T-helper 17 cell (primary cell): ENCODE results near the gene ELMO3. TPM values are rescaled to one million over a fixed set of nuclear protein-coding genes. Genes with fewer than 3 reads are reported as not detected.

ENCODE experiments used
- ATAC-seq: fragments of 150-1000 bp; cut with Tn5 transposase; 2 replicates; pipeline ENCODE4 v1.10.0; 2021; ENCODE audit warnings: mild to moderate bottlenecking, moderate library complexity
- DNase-seq, 3 donors: peaks; one replicate each; pipeline versions ENCODE4 v3.0.0 to v3.0.0-alpha.2; 2020 to 2021
- H3K9me3 ChIP-seq: one replicate; pipeline ENCODE4 v1.7.0; 2013; ENCODE audit warnings: low read length, mild to moderate bottlenecking; ENCODE audit not compliant: control insufficient read depth, poor library complexity, severe bottlenecking
- H3K27ac Mint-ChIP-seq: one replicate; pipeline ENCODE4 v1.8.0; 2022; ENCODE audit warnings: mild to moderate bottlenecking, moderate library complexity, mixed read lengths
- H3K27me3 Mint-ChIP-seq: one replicate; pipeline ENCODE4 v1.8.0; 2022; ENCODE audit warnings: mixed read lengths
- H3K36me3 Mint-ChIP-seq: one replicate; pipeline ENCODE4 v1.8.0; 2022; ENCODE audit warnings: low read depth, mixed read lengths
- H3K4me1 Mint-ChIP-seq: one replicate; pipeline ENCODE4 v1.8.0; 2022; ENCODE audit warnings: mild to moderate bottlenecking, mixed read lengths
- H3K4me3 Mint-ChIP-seq: one replicate; pipeline ENCODE4 v1.8.0; 2022; ENCODE audit warnings: mild to moderate bottlenecking, moderate library complexity, mixed read lengths
- total RNA-seq, 4 donors: library from RNA in 2 of 4; stranded (reverse) in 2 of 4; gene quantifications; one replicate each; pipeline ENCODE4 v1.2.3 and lab custom pipeline; 2022 to 2026

ELMO3 gene
- total RNA-seq, 2 donors from 2014 or later: 2.4 TPM

DNA sequence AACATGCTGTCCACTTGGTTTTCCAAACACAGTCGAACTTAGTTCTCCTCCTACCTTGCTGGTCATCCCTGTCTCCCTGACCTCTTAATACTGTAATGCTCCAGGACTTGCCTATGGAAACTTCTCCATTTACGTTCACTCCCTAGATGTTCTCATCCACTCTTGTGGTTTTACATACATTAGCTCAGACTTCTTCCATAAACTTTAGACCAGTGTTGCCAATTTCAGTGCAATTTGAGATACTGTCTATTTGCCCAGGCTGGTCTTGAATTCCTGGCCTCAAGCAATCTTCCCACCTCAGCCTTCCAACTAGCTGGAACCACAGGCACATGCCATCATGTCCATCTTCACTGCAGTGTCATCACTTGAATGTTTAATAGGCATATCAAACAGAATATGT lies 16.6 kb upstream of the ELMO3 start:
- no peak for ATAC-seq
- Mint-ChIP-seq H3K4me3 (no peak overlapping the region), H3K36me3 (no peaks in the 10 kb centered on the region), H3K4me1 (peaks cover 20% of the 10 kb centered on the region), H3K27me3 (peaks cover 16% of the 10 kb centered on the region), H3K27ac (no peak overlapping the region)
- no peak for DNase-seq
- no peaks in the 10 kb centered on the region for H3K9me3 ChIP-seq

DNA sequence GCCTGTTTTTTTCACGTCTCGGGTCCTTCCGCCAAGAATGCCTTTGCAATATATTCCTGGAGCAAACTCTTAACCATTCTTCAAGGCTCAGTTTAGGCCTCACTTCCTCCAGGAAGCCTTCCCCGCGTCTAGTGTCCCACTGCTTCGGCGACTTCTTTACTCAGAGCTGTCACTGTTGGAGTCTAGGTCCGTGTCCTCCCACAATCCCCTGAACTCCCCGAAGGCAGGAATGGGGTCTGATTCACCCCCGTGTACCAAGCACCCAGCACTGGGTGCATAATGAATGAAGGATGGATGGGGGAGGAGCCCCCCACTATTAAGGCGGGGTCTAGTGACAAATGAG lies 15.7 kb upstream of the ELMO3 start:
- Mint-ChIP-seq H3K4me3 (no peak overlapping the region), H3K27ac (no peak overlapping the region), H3K27me3 (peaks cover 11% of the 10 kb centered on the region), H3K4me1 (peaks cover 15% of the 10 kb centered on the region), H3K36me3 (no peaks in the 10 kb centered on the region)
- H3K9me3 ChIP-seq: no peaks in the 10 kb centered on the region
- ATAC-seq: no peak
- DNase-seq: no peak

DNA sequence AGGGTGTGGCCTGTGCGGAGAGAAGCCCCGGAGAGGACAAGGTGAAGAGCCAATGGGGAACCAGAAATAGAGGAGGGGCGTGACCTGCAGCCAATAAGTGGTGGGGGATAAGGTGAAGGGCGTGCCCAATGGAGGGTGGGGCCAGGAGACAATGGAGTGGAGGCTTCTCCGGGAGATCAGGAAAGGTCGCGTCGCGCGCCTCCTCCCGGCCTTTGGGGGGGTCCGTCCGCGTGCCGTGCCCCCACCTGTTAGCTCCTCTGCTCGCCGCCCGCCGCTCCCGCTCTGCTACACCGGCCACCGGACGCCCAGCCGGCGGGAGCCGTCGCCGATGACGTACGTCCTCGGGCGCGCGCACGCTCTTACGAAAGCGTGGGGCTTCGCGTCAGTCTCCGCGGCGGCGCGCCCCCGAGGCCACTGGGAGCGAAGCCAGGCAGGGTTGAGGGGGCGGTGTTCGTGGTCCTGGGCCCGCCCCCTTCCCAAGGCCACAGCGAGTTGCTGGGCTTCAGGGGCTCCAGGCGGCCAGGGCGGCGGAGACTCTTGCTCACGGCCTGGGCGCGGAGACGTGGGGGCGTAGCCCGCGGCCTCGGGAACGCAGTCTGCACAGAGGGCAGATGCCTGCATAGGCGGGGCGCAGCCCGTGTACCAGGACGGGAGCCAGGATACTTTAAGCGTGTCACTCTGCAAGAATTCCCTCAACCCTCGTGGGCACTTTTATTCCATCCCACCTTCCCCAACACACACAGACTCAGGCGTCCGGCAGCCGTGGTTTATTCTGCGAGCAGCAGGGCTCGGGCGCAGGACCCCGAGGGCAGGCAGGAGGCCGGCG lies 15.1 kb upstream of the ELMO3 start, which contains the start of gene MATCAP1:
TSS of gene MATCAP1 (minus strand) at position 337 of the 826 bp plus-strand sequence. CDS start 3,353 bp downstream, outside the sequence.
- DNase-seq: peak; percentile 83 to 88 (median 87)
- H3K27ac Mint-ChIP-seq: no peak within 1 kb of the TSS
- ATAC-seq: peak; percentile 95
- peaks cover 10% of the 10 kb centered on the region for H3K4me1 Mint-ChIP-seq
- no peaks in the 10 kb centered on the region for H3K36me3 Mint-ChIP-seq
- peak within 1 kb of the TSS; percentile 81 for H3K4me3 Mint-ChIP-seq
- H3K9me3 ChIP-seq: no peaks in the 10 kb centered on the region
- peaks cover 9% of the 10 kb centered on the region for H3K27me3 Mint-ChIP-seq

DNA sequence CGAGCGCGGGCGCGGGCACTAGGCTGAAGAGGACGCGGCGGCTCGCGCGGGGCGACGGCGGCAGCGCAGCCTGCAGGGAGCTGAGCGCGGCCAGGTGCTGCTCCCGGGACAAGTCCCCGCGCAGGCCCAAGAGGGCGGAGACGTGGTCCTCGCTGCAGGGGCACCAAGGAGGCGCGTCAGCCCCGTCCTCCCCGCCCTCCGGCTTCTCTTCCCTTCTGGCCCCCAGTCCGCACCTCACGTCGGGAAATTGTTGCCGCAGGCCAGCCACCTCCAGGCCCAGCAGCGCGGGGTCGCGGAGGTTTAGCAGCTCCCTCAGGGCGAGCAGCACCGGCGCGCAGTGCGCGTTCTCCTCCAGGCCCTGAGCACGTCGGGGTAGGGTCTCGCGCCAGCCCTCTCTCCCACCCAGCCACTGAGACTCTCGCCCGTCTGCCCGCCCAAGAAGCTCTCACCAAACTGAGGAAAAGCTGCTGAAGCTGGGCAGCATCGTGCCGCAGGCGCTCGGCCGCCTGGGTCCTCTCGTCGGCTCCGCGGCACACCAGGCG lies 14.4 kb upstream of the ELMO3 start:
- H3K36me3 Mint-ChIP-seq: no peaks in the 10 kb centered on the region
- H3K9me3 ChIP-seq: no peaks in the 10 kb centered on the region
- peak in 2 of 3 donors; percentile 23 to 44 for DNase-seq
- H3K4me1 Mint-ChIP-seq: peaks cover 9% of the 10 kb centered on the region
- ATAC-seq: peak; percentile 6
- H3K27me3 Mint-ChIP-seq: peaks cover 6% of the 10 kb centered on the region
- peak overlapping the region; percentile 81 for H3K4me3 Mint-ChIP-seq
- H3K27ac Mint-ChIP-seq: no peak overlapping the region

DNA sequence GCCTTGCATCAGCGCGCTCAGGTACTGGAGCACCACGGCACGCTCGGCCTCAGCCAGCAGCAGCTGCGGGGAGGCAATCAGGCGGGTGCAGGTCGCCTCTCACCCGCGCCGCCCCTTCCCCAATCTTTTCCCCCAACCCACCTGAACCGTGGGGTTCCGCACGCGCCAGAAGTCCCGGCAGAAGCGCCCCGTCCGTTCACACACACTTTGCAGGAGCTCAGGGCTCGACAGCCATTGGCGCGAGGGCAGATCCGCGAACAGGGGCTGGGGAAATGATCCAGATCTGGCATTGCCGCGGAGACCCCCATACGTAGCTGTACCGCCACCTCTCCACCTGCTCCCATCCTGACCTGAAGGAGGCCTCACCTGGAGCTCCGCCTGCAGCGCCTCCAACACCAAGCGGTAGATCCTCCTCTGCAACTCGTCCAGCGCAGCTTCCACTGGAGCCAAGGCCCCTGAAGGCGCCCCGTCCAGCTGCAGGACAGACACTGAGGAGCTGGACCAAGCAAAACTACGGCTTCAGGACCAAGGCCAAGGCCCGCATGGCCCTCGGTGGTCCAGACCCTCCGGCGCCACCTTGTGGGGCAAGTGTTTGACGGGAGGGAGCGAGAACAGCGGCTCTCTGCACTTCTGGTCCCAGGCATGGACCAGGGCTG lies 13.8 kb upstream of the ELMO3 start:
- DNase-seq (peak; percentile 68 to 83 (median 70)), ATAC-seq (peak; percentile 20)
- H3K4me1 Mint-ChIP-seq: peaks cover 9% of the 10 kb centered on the region
- peaks cover 6% of the 10 kb centered on the region for H3K27me3 Mint-ChIP-seq
- no peaks in the 10 kb centered on the region for H3K36me3 Mint-ChIP-seq
- peak overlapping the region; percentile 96 for H3K4me3 Mint-ChIP-seq
- H3K9me3 ChIP-seq: no peaks in the 10 kb centered on the region
- peak overlapping the region; percentile 83 for H3K27ac Mint-ChIP-seq

DNA sequence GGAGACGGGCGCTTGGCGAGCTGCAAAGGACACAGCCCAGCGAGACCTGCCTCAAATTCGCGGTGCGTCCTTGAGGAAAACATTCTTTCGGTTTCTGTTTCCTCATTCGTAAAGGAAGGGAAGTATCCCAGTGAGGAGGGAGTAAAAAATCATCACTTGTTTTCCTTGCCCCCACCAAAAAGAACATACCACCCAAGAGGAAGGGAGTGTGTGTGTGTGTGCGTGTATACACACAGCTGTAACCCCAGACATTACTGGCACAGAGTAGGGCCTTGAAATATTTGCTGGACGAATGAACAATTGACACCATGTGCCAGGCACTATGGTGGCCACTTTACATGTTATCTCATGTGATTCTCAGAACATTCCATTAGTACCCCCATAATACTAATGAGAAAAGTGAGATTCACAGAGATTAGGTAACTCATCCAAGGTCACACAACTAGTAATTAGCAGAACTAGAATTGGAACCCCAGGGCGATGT lies 13.2 kb upstream of the ELMO3 start:
- peak overlapping the region; percentile 96 for H3K4me3 Mint-ChIP-seq
- no peak for DNase-seq
- peaks cover 6% of the 10 kb centered on the region for H3K27me3 Mint-ChIP-seq
- peak overlapping the region; percentile 83 for H3K27ac Mint-ChIP-seq
- ATAC-seq: no peak
- H3K9me3 ChIP-seq: no peaks in the 10 kb centered on the region
- peaks cover 9% of the 10 kb centered on the region for H3K4me1 Mint-ChIP-seq
- H3K36me3 Mint-ChIP-seq: no peaks in the 10 kb centered on the region

DNA sequence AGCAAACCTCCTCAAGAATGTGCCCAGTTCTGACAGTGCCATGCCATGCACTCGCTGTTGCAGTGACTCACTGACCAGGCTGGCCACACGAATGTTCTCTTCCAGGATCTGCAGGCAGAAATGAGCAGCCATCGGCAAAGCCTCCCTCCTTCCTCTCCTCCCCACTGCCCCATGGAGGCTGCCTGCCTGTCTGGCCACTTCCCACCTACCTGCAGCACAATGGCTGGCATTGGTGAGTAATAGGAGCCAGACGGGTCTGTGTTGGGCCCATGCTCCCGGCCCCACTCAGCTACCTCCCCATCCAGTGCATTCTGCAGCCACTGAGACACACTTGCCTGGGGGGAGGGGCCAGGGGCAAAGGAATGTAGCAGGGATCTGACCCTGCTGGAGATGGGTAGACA lies 12.4 kb upstream of the ELMO3 start:
- no peaks in the 10 kb centered on the region for H3K9me3 ChIP-seq
- DNase-seq (no peak), ATAC-seq (no peak)
- Mint-ChIP-seq H3K27me3 (peaks cover 6% of the 10 kb centered on the region), H3K27ac (no peak overlapping the region), H3K4me1 (peaks cover 12% of the 10 kb centered on the region), H3K4me3 (no peak overlapping the region), H3K36me3 (no peaks in the 10 kb centered on the region)

DNA sequence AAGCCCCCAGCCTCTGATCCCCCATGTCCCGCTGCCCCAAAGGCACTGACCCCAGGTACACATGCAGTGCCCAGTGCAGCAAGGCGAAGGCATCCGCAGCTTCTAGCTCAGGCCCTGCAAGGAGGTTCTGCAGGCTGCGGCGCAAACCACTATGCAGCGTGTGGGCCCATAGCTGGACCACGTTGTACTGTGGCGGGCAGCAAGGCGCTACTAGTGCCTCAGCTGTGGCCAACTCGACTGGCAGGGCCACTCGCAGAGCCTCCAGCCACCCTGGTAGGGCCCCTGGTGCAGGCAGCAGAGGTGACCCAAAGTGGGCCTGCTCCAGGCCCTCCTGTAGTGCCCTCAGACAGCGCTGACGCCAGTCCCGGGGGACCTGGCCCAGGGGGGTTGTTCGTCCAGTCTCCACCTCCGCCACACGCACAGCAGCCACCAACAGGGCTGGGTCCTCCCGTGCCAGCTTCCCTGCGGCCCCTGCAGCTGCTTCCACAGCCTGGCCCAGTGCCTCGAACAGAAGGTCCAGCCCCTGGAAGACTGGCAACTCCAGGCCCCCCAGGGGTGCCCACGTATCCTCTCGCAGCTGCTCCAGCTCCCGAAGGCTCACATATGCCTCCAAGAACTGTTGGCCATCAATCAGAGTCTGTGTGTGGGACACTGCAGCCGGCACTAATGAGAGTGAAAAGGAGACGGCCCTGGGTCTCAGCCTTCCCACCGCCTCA lies 11.6 kb upstream of the ELMO3 start:
- Mint-ChIP-seq H3K36me3 (no peaks in the 10 kb centered on the region), H3K27me3 (peaks cover 6% of the 10 kb centered on the region), H3K4me1 (peaks cover 16% of the 10 kb centered on the region), H3K4me3 (no peak overlapping the region), H3K27ac (no peak overlapping the region)
- ATAC-seq (no peak), DNase-seq (no peak)
- peaks cover under 1% of the 10 kb centered on the region for H3K9me3 ChIP-seq

DNA sequence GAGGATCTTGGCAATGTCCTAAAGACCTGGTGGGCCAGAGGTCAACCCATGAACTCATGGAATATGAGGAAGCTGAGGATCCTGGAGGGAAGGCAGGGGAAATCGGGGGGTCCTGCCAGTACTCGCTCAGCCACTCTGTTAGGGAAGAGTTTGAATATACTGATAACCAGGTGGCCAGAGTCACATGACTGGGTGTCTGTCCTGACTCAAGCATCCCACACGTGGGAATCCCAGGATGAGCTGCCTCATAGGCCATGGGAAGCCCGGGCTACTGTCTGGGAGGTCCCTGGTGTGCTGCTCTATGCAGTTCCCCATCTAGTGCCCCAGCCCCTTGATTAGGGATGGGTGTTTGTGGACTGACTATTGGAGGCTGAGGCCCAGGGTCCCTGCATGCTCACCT lies 10.6 kb upstream of the ELMO3 start:
- H3K4me1 Mint-ChIP-seq: peaks cover 21% of the 10 kb centered on the region
- peaks cover 6% of the 10 kb centered on the region for H3K27me3 Mint-ChIP-seq
- ATAC-seq: no peak
- H3K36me3 Mint-ChIP-seq: no peaks in the 10 kb centered on the region
- H3K27ac Mint-ChIP-seq: no peak overlapping the region
- H3K9me3 ChIP-seq: peaks cover 3% of the 10 kb centered on the region
- H3K4me3 Mint-ChIP-seq: no peak overlapping the region
- DNase-seq: no peak

DNA sequence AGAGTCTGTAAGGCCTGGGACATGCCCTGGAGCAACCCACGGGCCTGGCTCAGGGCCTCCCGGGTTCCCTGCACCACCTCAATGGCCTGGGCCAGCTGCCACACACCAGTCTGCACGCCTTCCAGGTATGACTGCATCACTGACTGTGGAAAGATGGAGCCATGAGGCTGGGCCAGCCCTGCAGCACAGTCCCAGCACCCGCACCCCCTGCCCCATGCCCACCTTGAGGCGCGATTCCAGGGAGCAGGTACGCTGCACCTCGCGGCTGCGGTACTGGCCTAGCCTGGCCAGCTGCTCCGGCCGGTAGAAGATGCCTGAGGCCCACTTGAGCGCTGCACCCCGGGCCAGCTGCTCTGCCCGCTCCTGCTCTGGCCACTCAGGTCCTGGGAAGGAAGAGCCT lies 10.1 kb upstream of the ELMO3 start:
- H3K27ac Mint-ChIP-seq: no peak overlapping the region
- H3K27me3 Mint-ChIP-seq: peaks cover 6% of the 10 kb centered on the region
- ATAC-seq (no peak), DNase-seq (no peak)
- H3K4me3 Mint-ChIP-seq: no peak overlapping the region
- H3K9me3 ChIP-seq: peaks cover 3% of the 10 kb centered on the region
- H3K4me1 Mint-ChIP-seq: peaks cover 25% of the 10 kb centered on the region
- no peaks in the 10 kb centered on the region for H3K36me3 Mint-ChIP-seq

DNA sequence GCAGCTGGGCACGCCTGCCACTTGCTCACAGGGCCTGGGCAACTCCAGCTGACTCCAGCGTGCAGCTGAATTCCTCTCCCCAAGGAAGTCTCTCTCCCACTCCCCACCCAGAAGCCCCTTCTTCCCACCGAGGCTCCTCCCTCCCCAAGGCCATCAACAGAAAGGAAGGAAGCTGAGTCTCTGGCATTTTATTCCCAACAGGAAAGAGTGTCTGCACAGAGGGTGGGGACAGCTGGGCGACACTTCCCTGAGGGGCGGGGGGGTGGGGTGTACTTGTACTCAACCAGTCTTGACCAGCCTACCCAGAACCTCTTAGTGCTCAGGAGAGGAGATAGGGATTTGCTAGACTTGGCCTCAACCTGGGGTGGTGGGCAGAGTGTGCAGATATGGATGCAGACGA lies 8.9 kb upstream of the ELMO3 start, which contains the start of gene EXOC3L1:
TSS of gene EXOC3L1 (minus strand) at position 96 of the 400 bp plus-strand sequence. CDS start 460 bp downstream, outside the sequence.
- peaks cover 3% of the 10 kb centered on the region for H3K9me3 ChIP-seq
- Mint-ChIP-seq H3K27ac (no peak within 1 kb of the TSS), H3K36me3 (no peaks in the 10 kb centered on the region), H3K4me1 (peaks cover 28% of the 10 kb centered on the region), H3K4me3 (no peak within 1 kb of the TSS), H3K27me3 (peaks cover 6% of the 10 kb centered on the region)
- DNase-seq: no peak
- no peak for ATAC-seq

DNA sequence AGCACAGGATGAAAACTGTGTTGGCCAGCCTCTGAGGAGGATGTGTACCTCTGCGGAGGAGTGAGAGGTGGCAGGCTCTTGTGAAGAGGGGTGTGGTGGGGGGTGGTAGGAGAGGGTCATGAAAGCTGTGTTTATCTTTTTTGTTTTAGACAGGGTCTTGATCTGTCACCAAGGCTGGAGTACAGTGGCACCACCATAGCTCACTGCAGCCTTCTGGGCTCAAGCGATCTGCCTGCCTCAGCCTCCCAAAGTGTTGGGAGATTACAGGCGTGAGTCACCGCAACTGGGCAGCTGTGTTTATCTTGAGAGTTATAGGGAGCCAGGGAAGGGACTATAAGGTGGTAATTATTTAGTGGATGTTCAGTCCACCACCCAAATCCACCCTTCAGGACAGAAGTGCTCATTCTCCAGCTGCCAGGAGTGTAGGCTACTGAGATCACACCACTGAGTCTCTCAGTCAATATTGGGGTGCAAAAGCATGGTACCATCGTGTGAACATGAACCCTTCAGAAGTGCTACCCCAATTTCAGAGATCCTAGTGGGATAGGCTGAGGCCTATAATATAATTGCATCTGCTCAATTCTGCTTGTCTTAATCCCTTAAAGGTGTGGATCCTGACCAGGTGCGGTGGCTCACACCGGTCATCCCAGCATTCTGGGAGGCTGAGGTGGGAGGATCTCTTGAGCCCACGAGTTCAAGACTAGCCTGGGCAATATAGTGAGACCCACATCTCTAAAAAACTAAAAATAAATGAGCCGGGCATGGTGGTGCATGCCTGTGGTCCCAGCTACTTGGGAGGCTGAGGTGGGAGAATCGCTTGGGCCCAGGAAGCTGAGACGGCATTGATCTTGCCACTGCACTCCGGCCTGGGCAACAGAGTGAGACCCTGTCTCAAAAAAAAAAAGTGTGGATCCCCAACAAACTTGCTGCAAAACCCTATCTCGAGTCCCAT lies 8.2 kb upstream of the ELMO3 start:
- no peaks in the 10 kb centered on the region for H3K36me3 Mint-ChIP-seq
- peaks cover 24% of the 10 kb centered on the region for H3K4me1 Mint-ChIP-seq
- no peaks in the 10 kb centered on the region for H3K27me3 Mint-ChIP-seq
- ATAC-seq (no peak), DNase-seq (no peak)
- H3K27ac Mint-ChIP-seq: peak overlapping the region; percentile 81
- H3K4me3 Mint-ChIP-seq: no peak overlapping the region
- H3K9me3 ChIP-seq: peaks cover 3% of the 10 kb centered on the region
